Measurements from ENCODE around the gene ZBTB38. TPM values are rescaled to one million over a fixed set of nuclear protein-coding genes. Genes with fewer than 3 reads are reported as not detected.
A peak's percentile ranks its signal among the peaks of the same experiment; 100 is the strongest.

ZBTB38 gene
- total RNA-seq, 3 donors from 2014 or later (not counting 1 experiment from before 2014, with no cell fraction given): 40.3 to 68.3 (median 56.7) TPM

DNA sequence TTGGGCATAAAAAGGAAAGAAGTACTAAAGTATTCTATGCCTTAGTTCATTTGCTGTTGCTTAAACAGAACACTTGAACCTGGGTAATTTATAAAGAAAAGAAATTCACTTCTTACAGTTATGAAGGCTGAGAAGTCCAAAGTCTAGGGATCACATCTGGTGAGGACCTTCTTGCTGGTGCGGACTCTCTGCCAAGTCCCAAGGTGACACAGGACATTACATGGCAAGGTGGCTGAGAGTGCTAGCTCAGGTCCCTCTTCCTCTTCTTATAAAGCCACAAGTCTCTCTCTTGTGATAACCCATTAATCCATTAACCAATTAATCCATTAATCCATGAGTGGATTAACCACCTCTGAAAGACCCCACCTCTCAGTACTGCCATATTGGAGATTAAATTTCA lies 3.1 kb upstream of the ZBTB38 start:
- Histone ChIP-seq H3K27ac (ENCODE audit: low read length) (no peak overlapping the region), H3K4me1 (ENCODE audit: control insufficient read depth, insufficient read depth, low read length) (peaks cover 12% of the 10 kb centered on the region), H3K27me3 (ENCODE audit: control insufficient read depth, insufficient read depth, low read length) (no peaks in the 10 kb centered on the region), H3K4me3 (ENCODE audit: low read length) (no peak overlapping the region), H3K9me3 (ENCODE audit: control insufficient read depth, insufficient read depth, low read length) (no peaks in the 10 kb centered on the region), H3K36me3 (ENCODE audit: control insufficient read depth, insufficient read depth, low read length) (no peaks in the 10 kb centered on the region)
- Mint-ChIP-seq H3K4me1 (peaks cover 15 to 28% of the 10 kb centered on the region in 2 donors), H3K4me3 (no peak overlapping the region), H3K27me3 (ENCODE audit: low read depth in 2 of 2) (peaks cover 9 to 12% of the 10 kb centered on the region in 2 donors), H3K36me3 (peaks cover 6% of the 10 kb centered on the region), H3K27ac (no peak overlapping the region), H3K9me3 (no peaks in the 10 kb centered on the region)
- WGBS (ENCODE audit: insufficient coverage): 100% methylated on average over 1 of the region's 1 CpG
- no peak for TF ChIP-seq CTCF (IDR thresholded peaks at IDR 0.05)
- DNase-seq (no peak), ATAC-seq (no peak)
- intact Hi-C loops (cut with micrococcal nuclease): no loop called here

- 51% methylated on average over 5 of the region's 5 CpGs for WGBS (ENCODE audit: insufficient coverage)
- H3K27ac ChIP-seq (ENCODE audit: low read length): no peak overlapping the region
- H3K9me3 Mint-ChIP-seq: no peaks in the 10 kb centered on the region
- H3K9me3 ChIP-seq (ENCODE audit: control insufficient read depth, insufficient read depth, low read length): no peaks in the 10 kb centered on the region
- H3K4me3 Mint-ChIP-seq: no peak overlapping the region
- no peak overlapping the region for H3K4me3 ChIP-seq (ENCODE audit: low read length)
- H3K36me3 Mint-ChIP-seq: peaks cover 6% of the 10 kb centered on the region
- peaks cover 2 to 12% of the 10 kb centered on the region in 2 donors for H3K27me3 Mint-ChIP-seq (ENCODE audit: low read depth in 2 of 2)
- no peaks in the 10 kb centered on the region for H3K36me3 ChIP-seq (ENCODE audit: control insufficient read depth, insufficient read depth, low read length)
- no peak for TF ChIP-seq CTCF (IDR thresholded peaks at IDR 0.05)
- H3K4me1 Mint-ChIP-seq: peaks cover 10 to 25% of the 10 kb centered on the region in 2 donors
- H3K27me3 ChIP-seq (ENCODE audit: control insufficient read depth, insufficient read depth, low read length): no peaks in the 10 kb centered on the region
- intact Hi-C loops (cut with micrococcal nuclease): no loop called here
- H3K27ac Mint-ChIP-seq: no peak overlapping the region
- DNase-seq (no peak), ATAC-seq (no peak)
- H3K4me1 ChIP-seq (ENCODE audit: control insufficient read depth, insufficient read depth, low read length): peaks cover 8% of the 10 kb centered on the region
These were observed 1.8 kb upstream of the ZBTB38 start for GRCh38 chr3:141366285-141367037.

DNA sequence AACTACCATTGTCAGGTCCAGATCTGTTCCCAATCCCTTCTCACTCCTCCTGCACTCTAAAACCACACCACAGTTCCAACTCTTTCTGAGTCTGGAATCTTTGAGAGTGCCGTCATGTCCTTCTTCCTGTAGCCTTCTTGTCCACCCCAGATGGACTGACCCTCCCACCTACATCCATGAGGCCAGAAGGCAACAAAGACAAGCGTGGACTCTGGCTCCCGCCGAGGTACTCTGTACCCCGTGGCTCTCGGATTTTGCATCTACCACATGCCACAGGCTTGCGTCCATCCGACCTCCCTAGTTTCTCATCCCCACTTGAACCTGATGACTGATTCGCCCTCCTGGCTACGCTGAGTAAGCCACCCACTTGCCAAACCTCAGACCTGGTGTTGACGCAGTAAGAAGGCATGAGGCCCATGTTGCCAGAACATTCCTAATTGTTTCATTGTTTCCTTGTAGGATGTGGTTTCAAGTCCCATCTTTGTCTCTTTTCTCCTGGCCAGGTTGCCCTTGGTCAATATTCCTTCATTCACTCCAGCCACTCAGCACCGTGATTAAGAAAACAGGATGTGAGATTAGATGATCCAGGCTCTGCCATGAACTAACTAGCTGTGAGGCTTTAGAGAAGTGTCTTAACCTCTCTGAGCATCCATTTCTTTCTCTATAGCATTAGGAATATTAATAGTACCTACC lies 1.1 kb upstream of the ZBTB38 start:
- H3K27ac ChIP-seq (ENCODE audit: low read length): no peak overlapping the region
- WGBS (ENCODE audit: insufficient coverage): 95% methylated on average over 12 of the region's 12 CpGs
- no peak for DNase-seq

More for the DNA sequence above, 1.1 kb upstream of the ZBTB38 start:
- Mint-ChIP-seq H3K9me3 (no peaks in the 10 kb centered on the region), H3K27me3 (ENCODE audit: low read depth in 2 of 2) (peaks cover 2 to 11% of the 10 kb centered on the region in 2 donors), H3K36me3 (peaks cover 6% of the 10 kb centered on the region), H3K4me3 (no peak overlapping the region), H3K4me1 (peaks cover 9 to 24% of the 10 kb centered on the region in 2 donors), H3K27ac (peak overlapping the region; percentile 50 to 87)
- no peak for TF ChIP-seq CTCF (IDR thresholded peaks at IDR 0.05)
- Histone ChIP-seq H3K9me3 (ENCODE audit: control insufficient read depth, insufficient read depth, low read length) (no peaks in the 10 kb centered on the region), H3K4me1 (ENCODE audit: control insufficient read depth, insufficient read depth, low read length) (peaks cover 7% of the 10 kb centered on the region), H3K4me3 (ENCODE audit: low read length) (no peak overlapping the region), H3K27me3 (ENCODE audit: control insufficient read depth, insufficient read depth, low read length) (no peaks in the 10 kb centered on the region), H3K36me3 (ENCODE audit: control insufficient read depth, insufficient read depth, low read length) (no peaks in the 10 kb centered on the region)
- no peak for ATAC-seq
- intact Hi-C loops (cut with micrococcal nuclease): no loop called here

Measured in natural killer cell (primary cell).